Measurements from ENCODE around the gene TENM3. TPM values are rescaled to one million over a fixed set of nuclear protein-coding genes. Genes with fewer than 3 reads are reported as not detected.

TENM3 gene
- total and polyA plus RNA-seq, 10 of the 15 experiments (the other 5 are each of a cell fraction or from before 2014, with no cell fraction given) = 0.01 to 1.7 (median 0.08) TPM; not detected in 2

- no peak for TF ChIP-seq RBBP5 (conservative IDR thresholded peaks at IDR 0.05)
- TF ChIP-seq ZNF687 (IDR thresholded peaks at IDR 0.05) = no peak
- TF ChIP-seq LARP7 (IDR thresholded peaks at IDR 0.05) = no peak
- TF ChIP-seq FOXM1 (IDR thresholded peaks at IDR 0.05; ENCODE audit: low read depth, low read length) = no peak
- no peak for TF ChIP-seq NFIC (IDR thresholded peaks at IDR 0.05; ENCODE audit: low read depth, low read length)
- no peak for TF ChIP-seq YBX1 (IDR thresholded peaks at IDR 0.05)
- no peak for TF ChIP-seq SRF (IDR thresholded peaks at IDR 0.05; ENCODE audit: low read depth in 2 of 2, low read length in 2 of 2)
- TF ChIP-seq NBN (IDR thresholded peaks at IDR 0.05) = no peak
- TF ChIP-seq GATAD2B (conservative IDR thresholded peaks at IDR 0.05; ENCODE audit: low read depth) = no peak
- TF ChIP-seq STAT1 (conservative IDR thresholded peaks at IDR 0.05) = no peak
- TF ChIP-seq SPI1 (IDR thresholded peaks at IDR 0.05; ENCODE audit: borderline replicate concordance, insufficient read depth, low read depth, low read length) = no peak
- no peak for TF ChIP-seq SMAD1 (IDR thresholded peaks at IDR 0.05; ENCODE audit: low read depth, partially characterized antibody)
- 59% methylated on average over 4 of the region's 4 CpGs for WGBS (ENCODE audit: insufficient coverage, insufficient replicate concordance, low lambda C conversion rate, missing lambda C conversion rate)
- BruUV-seq (replicated peaks) = no TSS peak
- H3K4me1 ChIP-seq (ENCODE audit: control insufficient read depth, insufficient read depth, low read length) = peaks cover 8% of the 10 kb centered on the region
- ChIA-PET RAD21 (ENCODE audit: unreplicated experiment) (interaction anchor here (1.3 kb wide), 1 partner anchor 422 kb away, joined by 3 read pairs; no protein-coding TSS in a partner anchor), SMC1A (ENCODE audit: uncharacterized antibody, unreplicated experiment) (interaction anchor here (0.7 to 2.5 kb wide), 10 partner anchors 8 to 1277 kb away, joined by 3 to 8 read pairs (median 3); no protein-coding TSS in a partner anchor), POLR2A (interaction anchor here (1.0 kb wide), 1 partner anchor 10 kb away, joined by 3 read pairs; no protein-coding TSS in a partner anchor), CTCF (interaction anchor here (0.8 to 2.9 kb wide), 2 partner anchors 13 to 429 kb away, joined by 4 to 12 read pairs; no protein-coding TSS in a partner anchor)
- FAIRE-seq (no peak), DNase-seq (ENCODE audit: low read depth, low spot score) (no peak), ATAC-seq (no peak)
- intact Hi-C loops (cut with micrococcal nuclease; ENCODE audit: unreplicated experiment) = no loop called here
- H3K79me2 ChIP-seq (ENCODE audit: control insufficient read depth, insufficient read depth, low read length) = no peaks in the 10 kb centered on the region
- in situ Hi-C loops (cut with MboI) = loop anchor here (10.0 kb wide), 1 partner anchor 428 kb away; no protein-coding TSS in a partner anchor
- H3K4me3 ChIP-seq = no peak overlapping the region
- no peaks in the 10 kb centered on the region for H3K36me3 ChIP-seq (ENCODE audit: control insufficient read depth in 2 of 2, insufficient read depth in 2 of 2, low read length in 1 of 2)
- H4K20me1 ChIP-seq (ENCODE audit: control insufficient read depth, insufficient read depth) = no peaks in the 10 kb centered on the region
- H3K27ac ChIP-seq (ENCODE audit: control insufficient read depth, insufficient read depth) = no peak overlapping the region
- no peak overlapping the region for H3K9ac ChIP-seq (ENCODE audit: control insufficient read depth, insufficient read depth, low read length)
- H2AFZ ChIP-seq (ENCODE audit: control insufficient read depth, low read depth, low read length) = no peak overlapping the region
- no peaks in the 10 kb centered on the region for H3K9me3 ChIP-seq (replicated peaks; ENCODE audit: control insufficient read depth, insufficient read depth, low read length)
- no peaks in the 10 kb centered on the region for H3K27me3 ChIP-seq (replicated peaks in 1 of 2; ENCODE audit: control insufficient read depth in 2 of 2, insufficient read depth in 2 of 2, low read length in 1 of 2)
- H3K4me2 ChIP-seq (ENCODE audit: control insufficient read depth, insufficient read depth) = no peak overlapping the region
Measured at GRCh38 chr4:182496408-182496807, 253.2 kb downstream of the TENM3 start.

All from GM12878 (cell line).